Amniotic epithelial cell (primary cell): ENCODE data around the gene IDH2.
A peak's percentile ranks its signal among the peaks of the same experiment; 100 is the strongest.

ENCODE experiments used
- DNase-seq: peaks from one replicate; pipeline ENCODE4 v3.0.0-alpha.2; 2010; ENCODE audit warnings: low read depth

IDH2 gene

DNA sequence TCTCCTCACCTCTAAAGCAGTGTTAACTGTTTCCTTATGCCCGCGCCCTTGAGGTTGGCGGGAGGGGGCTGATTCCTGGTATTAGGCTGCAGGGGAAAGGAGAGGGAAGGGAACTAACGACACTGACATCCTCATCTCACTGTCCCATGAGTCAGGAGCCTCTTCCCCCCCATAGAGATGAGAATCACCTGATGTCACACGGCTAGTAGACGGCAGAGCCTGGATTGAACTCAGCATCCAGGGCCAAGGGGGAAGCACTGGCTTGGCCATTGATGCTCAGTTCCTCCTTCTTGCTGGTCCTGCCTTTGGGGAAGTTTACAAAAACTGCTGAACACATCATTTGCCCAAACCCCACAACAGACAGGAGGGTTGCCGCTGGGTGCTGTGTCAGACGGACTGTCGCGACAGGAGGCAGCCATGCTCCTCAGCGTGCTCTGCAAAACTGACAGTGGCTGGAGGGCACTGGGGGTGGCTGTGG is 38.5 kb downstream of the IDH2 start:
- DNase-seq, result no peak

DNA sequence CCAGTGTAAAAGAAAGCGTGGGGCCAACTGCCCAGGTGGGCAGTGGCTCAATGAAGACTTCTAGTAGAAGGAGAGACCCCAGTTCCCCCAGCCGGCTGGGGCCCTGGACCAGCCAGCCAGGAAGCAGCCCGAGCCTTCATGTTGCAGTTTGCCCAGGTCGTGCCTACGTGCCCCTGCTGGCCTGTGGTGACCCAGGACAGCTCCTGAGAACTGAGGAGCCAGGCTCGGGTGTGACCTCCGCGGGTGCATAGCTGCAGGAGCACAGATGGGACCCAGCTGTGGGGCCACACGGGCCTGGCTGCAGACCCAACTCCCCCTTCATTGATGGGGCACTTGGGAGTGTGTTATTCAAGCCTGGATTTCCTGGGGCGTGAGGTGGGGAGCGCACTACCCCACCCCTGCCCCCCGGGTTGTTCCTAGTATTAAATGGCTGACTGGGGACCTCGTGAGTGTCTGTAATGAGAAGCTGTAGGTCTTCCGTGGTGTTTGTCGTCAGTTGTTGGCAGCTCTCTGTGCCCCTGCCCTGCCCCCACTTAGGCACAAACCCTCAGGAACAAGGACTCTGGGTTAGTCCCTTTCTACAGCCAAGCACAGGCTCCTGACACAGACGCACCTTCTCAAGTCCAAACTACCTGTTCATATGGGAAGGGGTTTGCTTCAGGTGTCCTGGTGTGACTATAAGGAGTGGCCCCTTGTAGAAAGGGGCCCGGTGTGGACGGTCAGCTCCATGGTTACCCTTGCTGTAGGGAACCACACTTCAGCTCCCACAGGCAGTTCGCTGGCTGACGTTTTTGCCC is 39.1 kb downstream of the IDH2 start:
- no peak for DNase-seq

- no peak for DNase-seq
These were observed 39.8 kb downstream of the IDH2 start for GRCh38 chr15:90062462-90062932.

GRCh38 chr15:90062023-90062442 is 40.2 kb downstream of the IDH2 start:
- peak; percentile 37 for DNase-seq

DNA sequence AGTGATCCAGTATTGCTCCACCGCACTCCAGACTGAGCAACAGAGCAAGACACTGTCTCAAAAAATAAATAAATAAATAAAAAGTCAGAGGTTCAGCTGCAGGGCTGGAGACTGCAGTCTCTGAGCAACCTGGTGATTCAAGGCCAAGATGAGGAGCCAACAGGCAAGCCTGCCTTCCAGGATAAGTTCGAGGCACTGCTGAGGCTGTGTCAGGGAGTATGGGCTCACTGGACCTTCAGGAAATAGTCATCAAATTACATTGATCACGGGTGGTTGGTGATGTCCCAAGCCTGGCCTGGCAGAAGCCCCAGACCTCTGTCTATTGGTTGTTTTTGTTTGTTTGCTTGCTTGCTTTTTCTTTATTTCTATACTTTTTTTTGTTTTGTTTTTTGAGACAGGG is 41.5 kb downstream of the IDH2 start:
- DNase-seq, result no peak

- DNase-seq, result peak; percentile 61
These were observed 42.9 kb downstream of the IDH2 start for GRCh38 chr15:90059208-90059985.

- no peak for DNase-seq
These were observed 43.5 kb downstream of the IDH2 start for GRCh38 chr15:90058775-90059174.

- no peak for DNase-seq
These were observed 44.0 kb downstream of the IDH2 start for GRCh38 chr15:90058308-90058707.

- DNase-seq, result no peak
These were observed 45.7 kb downstream of the IDH2 start for GRCh38 chr15:90056529-90056928.

DNA sequence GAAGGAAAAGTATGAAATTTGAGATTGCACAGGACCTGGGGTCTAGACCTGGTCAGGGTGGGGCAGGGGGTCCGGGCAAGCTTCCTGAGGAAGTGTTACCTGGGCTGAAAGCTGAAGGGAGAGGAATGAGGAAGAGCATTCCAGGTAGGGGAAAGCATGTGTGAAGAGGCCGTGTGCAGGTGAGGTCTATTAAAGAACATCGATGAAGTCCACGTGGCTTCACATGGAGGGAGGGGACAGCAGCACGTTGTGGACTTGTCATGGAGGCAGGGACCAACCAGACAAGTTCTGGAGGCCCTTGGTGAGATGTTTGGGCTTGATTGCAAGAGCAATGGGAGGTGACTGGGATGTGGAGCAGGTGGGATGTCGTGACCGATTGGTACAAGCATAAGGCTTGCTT is 47.1 kb downstream of the IDH2 start:
- no peak for DNase-seq

DNA sequence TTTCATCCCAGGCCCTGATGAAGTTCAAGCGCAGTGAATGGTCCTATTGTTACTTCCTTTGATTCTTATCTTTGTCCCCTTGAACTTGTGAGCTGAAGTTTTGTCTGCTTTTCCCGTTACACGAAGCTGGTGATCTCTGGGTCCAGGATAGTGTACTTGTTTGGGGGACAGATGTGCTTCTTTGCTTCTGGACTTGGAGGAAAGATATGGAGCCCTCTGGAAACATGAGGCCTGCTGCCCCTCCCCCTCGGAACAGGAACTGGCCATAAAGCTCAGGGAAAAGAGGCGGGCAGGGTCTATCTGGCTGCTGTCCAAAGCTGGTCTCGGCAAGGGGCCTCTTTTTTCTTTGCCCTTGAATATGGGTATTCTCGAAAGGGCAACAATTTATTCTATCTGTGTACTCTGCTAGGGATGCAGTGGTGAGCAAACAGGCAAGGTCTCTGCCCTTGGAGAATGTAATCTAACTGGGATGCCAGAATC is 47.6 kb downstream of the IDH2 start:
- no peak for DNase-seq

DNA sequence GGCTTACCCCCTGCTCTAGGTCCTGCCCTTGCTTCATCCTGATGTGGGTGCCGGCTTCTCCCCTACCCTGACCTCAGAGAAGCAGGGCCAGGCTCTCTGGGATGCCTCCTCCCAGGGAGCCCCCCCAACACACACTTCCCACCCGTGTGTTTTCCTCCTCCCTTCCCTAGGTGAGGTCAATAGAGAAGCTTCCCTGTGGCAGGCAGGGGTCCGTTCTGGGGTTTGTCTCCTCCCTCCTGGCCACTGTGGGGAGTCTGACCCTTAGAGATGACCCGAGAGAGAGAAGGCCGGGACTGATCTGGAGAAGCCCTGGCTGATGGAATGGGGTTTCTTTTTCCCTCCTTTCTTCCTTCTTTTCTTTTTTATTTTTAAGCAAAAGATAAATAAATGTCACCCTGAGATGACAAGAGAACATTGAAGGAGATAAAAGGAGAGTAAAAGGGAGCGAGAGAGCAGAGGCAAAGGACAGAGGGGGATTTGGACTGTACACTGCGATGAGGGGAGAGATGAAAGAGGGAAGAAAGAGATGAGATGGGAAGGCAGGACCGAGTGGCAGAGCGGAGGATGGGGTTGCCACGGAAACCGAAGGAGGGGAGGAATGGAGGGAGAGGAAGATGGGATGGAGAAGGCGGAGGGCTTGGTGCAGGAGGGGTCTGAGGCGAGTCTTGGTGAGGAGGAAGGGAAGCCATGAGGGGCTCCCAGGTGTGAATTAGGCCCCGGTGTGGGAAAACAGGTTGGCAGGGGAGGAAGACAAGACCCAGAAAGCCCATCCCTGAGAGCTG is 48.4 kb downstream of the IDH2 start:
- DNase-seq, result no peak

DNA sequence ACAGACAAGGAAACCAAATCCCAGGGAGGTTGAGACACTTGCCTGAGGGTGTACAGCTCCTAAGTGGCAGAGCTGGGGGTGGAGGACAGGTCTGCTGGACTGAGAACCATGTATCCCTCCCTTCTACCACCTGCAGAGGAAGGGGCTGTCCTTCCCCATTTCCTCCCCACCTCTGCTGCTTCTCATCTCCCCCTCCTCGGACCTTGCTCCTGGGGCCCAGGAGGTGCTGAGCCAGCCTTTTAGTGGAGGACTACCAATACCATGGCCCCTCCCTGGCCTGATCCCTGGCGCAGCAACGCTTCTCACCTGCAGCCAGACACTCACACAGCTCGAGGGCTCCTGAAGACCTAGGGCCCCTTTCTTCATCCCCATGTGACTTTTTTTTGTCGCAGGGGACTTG is 50.4 kb downstream of the IDH2 start:
- DNase-seq, result no peak

DNA sequence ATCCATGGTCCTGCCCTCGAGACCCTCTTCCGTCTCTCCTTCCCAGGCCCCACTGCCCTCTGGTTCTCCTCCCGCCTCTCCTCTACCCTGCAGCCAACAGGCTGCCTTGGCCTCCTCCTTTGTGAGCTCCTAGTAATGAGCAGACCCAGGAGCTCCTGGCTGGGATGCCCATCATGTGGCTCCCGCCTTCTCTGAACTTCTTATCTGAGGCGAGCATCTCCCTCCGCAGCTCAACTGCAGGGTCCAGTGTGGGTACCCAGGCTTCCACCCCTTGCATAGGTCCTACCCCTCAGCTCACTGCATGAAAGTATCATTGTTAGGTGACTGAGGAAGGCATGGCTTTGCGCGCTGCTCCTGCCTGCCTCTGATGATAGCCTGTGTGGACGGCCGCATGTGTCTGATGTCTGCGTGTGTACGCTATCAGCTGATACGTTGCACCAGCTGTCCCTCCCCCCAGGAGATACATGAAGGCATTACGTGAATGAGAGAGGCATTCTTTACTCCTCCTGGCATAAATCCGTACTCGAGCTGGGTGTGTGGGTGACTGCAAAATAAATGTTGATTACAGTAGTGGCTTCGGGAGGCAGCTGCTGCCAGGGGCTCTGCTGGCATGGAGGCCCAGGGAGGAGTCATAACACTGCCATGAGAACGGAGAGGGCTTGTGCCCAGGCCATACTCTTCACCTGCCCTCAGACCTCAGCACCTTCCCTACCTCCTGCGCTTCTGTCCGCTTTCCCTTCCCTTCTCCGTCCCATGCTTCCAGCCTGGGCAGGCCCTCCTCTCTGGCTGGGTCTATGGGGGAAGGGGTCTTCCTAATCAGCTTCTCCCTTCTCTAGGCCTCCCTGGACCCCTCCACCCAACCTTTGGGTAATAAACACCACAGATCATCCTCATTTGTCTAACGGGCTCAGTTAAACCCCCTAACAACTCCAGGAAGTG is 52.3 kb downstream of the IDH2 start:
- peak; percentile 51 for DNase-seq

DNA sequence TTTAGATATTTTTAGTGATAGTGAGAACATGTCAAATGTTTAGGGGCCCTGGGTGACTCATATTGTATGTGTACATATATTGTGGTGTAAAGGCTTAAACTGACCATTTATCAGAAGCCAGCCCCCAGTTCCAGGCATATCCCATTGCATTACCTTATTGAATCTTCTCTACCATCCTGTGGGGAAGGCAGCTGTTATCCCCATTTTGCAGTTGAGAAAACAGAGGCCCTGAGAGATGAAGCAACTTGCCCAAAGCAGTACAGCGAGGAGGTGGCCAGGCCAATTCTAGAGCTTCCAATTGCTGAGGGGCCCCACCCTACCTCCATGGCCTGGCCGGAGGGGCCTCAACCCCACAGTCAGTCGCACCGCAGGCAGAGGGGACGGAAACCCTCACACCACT is 53.2 kb downstream of the IDH2 start:
- peak; percentile 28 for DNase-seq

- DNase-seq, result no peak
These were observed 54.2 kb downstream of the IDH2 start for GRCh38 chr15:90047956-90048575.

DNA sequence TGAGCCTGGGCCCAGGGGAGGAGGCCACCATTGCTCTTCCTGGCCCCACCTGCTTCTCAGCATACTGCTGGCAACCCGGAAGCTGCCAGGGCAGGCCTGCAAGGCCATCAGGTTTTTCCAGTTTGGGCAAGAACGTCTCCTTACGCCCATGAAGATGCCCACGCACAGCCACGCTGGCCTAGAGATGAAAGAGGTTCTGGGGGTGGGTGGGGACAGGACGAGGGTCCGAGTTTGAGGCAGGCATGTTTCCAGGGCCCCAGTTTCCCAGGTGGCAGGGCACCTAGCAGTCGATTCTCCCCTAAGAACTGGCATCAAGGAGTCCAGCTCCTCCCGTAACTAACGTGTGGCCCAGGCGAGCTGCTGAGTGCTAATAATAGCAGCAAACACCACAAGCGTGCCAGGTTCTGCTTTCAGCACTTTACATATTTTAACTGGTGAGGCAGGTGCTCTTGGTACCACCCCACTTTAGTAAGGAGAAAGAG is 55.3 kb downstream of the IDH2 start:
- no peak for DNase-seq

DNA sequence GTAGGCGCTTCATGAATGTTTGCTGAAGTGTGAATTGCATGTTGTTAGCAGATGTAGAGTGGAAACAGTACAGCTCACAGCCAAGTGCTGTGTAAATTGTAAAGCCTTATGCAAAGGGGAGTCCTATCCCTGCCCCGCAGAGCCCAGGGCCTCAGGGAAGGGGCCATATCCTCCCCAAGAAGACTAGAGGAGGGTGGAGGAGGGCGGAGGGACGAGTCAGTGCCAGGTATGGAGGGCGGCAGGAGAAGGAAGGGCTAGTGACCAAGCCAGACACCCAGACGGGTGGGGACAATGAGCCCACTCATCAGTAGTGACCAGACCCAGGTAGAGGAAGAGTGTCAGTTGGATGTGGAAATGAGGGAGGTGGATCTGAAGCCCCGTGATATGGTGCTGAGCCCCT is 56.0 kb downstream of the IDH2 start:
- DNase-seq, result no peak

GRCh38 chr15:90044916-90045371 is 57.3 kb downstream of the IDH2 start:
- DNase-seq, result no peak

DNA sequence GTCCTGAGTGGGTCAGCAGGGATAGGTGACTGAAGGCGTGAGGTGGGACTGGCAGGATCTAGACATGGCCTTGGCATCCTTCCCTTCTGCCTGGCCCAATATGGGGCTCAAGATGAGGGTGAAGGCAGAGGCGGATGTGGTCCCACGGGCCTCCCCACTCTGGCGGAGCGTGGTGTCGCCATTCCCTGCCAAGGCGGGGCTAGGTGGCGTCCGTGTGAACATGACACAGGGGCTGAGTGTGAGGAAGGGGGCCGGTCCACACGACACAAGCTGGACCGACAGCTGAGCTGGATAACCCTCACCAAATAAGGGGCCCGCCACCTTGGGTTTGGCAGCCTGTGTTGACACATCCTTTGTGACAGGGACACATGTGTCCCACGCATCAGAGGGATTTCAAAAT is 58.1 kb downstream of the IDH2 start:
- no peak for DNase-seq
